Right renal cortex interstitium (tissue), 3 donors: ENCODE results near the gene ZNF277. TPM values are rescaled to one million over a fixed set of nuclear protein-coding genes. Genes with fewer than 3 reads are reported as not detected.
"Not testable (repeated sequence)": the region's sequence is repeated elsewhere in the genome, so short reads cannot be mapped to it uniquely, and the experiment has no call there.

Experiments
- DNase-seq, 3 donors: peaks; one replicate each; pipeline ENCODE4 v3.0.0-alpha.2; 2013; ENCODE audit warnings: low read depth in 3 of 3, low spot score in 2 of 3
- polyA plus RNA-seq, 3 donors: library from polyadenylated mRNA; unstranded; fragments of 120-200 nt; gene quantifications; one replicate each; pipeline ENCODE4 v1.2.1, GENCODE V29; 2013; ENCODE audit not compliant: insufficient read length in 3 of 3

The ZNF277 gene
- polyA plus RNA-seq, 3 donors = 39.1 to 45.1 (median 42.0) TPM

- no peak for DNase-seq
Observed at GRCh38 chr7:112383671-112384417, 177.3 kb downstream of the ZNF277 start.

- DNase-seq = no peak
Observed at GRCh38 chr7:112385516-112385915, 179.0 kb downstream of the ZNF277 start.

GRCh38 chr7:112386619-112387018, 180.1 kb downstream of the ZNF277 start:
- no peak for DNase-seq

GRCh38 chr7:112390167-112390566, 183.7 kb downstream of the ZNF277 start:
- DNase-seq = no peak

GRCh38 chr7:112391079-112391821, 184.8 kb downstream of the ZNF277 start:
- DNase-seq = not testable (repeated sequence)

GRCh38 chr7:112391841-112392286, 185.4 kb downstream of the ZNF277 start:
- not testable (repeated sequence) for DNase-seq

Other genes starting within 250 kb of the ZNF277 start
- 10 to 100 TPM; 19.3 to 22.7 (median 20.0) TPM for gene DOCK4, start 296 bp upstream of the ZNF277 start, polyA plus RNA-seq
- 10 to 100 TPM; 32.6 to 40.8 (median 40.5) TPM for gene IFRD1, start 243.8 kb downstream of the ZNF277 start, polyA plus RNA-seq